GM21367 (cell line): ENCODE measurements around the gene VANGL1.
A peak's percentile ranks its signal among the peaks of the same experiment; 100 is the strongest.

Experiments
- ATAC-seq: cut with Tn5 transposase; IDR thresholded peaks from one replicate; pipeline ENCODE4 v1.9.1; 2021; ENCODE audit not compliant: unreplicated experiment

Gene VANGL1

DNA sequence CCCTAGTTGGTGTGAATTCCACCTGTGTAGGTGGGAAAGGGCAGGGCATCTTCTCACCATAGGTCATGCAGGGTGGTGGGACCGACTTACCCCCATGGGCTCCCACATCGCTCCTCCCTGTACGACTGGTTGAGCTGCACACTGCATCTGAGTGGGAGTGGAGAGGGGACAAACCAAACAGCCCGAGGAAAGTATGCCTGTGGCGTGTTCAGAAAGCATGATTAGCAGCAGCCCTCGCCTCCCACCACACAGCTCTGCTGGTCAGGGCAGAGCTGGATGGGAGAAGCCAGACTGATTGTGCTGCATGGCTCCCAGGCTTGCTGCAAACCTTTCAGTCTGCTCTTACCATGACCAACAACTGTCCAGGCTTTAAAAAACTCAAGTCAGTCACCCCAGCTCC, 24.4 kb downstream of the VANGL1 start:
- no peak for ATAC-seq

DNA sequence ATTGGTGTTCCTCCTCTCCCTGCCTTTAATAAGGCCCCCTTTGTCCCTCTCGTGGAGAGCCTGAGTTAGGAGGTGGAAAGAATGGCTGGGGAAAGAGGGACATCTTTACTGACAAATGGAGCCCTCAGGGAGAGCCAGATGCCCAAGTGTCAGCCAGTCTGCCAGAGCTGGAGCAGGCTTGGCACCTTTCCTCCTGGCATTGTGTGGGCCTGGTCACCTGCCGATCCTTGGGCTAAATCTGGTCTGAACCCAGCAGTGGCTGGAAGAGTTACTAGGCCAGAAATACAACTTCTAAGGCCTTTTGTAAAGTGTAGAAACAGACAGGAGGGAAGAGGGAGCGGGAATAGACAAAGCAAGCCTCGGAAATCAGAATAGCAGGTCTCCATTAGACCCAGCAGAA, 24.9 kb downstream of the VANGL1 start:
- no peak for ATAC-seq

DNA sequence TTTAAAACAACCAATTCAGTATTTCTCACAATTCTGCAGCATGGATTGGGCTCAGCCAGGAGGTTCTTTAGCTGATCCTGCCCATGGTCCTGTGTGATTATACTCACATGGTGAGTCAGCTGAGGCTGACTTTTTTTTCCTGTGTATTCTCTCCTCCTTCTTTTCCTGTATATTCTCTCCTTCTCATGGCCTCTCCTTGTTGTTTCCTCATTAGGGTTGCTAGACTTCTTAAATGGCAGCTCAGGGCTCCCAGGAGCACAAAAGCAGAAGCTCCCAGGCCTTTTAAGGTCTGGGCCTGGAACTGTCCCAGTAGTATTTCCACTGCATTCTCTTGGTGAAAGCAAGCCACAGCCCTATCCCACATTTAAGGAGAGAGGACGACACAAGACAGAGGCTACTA, 26.8 kb downstream of the VANGL1 start:
- no peak for ATAC-seq

DNA sequence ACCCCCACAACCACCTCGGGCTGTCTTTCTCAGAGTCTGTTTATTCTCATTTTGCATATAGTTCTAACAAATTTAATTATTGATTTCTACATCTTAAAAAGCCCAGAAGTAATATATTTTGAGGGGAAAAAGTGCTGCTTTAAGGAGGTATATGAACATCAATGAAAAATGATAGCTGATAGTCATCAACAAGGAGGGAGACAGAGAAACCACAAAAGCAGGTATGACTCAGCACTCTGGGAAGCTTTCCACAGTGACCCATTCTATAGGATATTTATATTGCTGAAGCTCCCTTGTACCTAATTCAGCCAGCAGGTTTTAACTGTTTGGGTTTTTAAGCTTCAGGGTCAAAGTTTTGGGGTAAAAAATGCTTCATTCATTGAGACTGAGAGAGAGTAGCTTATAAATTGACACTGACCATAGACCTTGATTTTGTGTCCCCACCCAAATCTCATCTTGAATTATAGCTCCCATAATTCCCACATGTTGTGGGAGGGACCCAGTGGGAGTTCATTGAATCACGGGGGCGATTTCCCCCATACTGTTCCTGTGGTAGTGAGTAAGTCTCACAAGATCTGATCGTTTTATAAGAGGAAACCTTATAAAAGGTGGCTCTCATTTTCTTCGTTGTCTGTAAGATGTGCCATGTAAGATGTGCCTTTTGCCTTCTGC, 27.4 kb downstream of the VANGL1 start:
- no peak for ATAC-seq

DNA sequence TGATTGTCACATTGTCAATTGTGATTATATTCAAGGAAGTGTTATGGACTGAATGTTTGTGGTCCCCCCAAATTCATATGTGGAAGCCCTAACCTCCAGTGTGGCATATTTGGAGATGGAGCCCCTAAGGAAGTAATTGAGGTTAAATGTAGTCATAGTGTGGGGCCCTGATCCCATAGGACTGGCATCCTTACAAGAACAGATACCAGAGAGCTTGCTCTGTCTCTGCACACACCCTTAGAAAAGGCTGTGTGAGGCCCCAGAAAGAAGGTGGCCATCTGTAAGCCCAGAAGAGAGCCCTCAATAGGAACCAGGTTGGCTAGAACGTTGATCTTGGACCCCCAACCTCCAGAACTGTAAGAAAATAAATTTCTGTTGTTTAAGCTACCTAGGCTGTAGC, 28.1 kb downstream of the VANGL1 start:
- no peak for ATAC-seq

DNA sequence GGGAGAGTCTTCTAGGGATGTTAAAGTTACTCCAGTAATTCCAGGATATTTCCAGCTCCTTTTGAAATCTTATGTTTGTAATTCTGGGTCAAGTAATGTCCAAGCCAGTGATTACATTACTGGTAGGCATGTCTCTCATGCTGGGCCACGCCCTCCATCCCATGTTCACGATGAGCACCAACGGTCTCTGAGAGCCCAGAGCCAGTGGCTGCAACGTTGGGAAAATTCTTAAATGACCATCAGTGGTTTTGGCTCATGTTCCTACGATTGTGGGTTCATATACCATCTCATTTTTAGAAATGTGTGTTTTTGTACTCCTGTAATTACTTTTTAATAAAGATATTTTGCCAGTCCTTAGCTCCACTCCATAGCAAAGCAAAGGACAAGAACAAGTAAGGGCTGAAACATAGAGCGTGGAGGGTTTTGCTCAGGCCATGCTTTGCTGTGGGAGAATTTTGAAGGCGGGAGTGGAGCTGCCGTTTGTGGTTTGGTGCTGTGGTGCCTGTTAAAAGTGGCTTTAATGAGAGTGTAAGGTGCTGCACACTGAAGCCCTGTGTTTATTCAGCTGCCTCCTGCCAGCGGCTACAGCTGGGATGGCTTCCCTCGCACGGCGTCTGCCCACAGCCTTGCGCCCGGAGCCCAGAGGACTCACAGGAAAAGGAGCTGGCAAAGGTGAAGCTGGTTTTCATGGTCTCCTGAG, 28.9 kb downstream of the VANGL1 start:
- no peak for ATAC-seq

DNA sequence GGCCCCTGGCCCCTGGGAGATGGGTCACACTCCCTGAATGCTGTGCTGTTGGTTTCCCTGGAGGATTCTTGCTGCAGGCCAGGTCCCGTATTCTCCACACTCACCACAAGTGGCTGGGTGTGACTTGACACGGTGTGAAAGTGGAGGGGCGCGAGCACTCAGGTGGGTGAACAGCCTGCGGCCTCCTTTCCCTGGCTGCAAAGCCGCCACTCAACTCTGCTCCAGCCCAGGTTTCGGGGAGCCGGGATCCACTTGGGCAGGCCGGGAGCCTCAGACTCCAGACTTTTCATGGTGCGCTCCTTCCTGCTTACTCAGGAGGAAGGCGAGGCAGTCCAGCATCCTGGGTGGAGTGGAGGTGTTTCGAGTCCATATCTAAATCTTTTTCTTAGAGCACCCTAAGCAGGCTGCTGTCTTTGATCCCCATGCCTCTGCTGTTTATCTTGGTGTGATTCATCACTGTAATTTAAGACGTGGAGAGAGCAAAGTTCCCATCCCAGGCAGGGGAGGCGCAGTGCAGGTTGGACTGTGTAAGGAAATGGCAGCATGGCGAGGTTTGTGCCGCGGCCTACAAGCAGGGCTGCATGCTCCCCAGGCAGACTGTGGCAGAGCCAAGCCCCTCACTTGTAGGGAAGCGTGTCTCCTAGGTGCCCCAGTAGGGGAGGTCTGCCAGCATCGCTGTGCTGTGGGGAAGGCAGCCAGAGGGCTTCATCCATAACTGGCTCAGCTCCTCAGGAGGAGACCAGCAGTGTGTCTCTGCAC, 29.6 kb downstream of the VANGL1 start:
- no peak for ATAC-seq

DNA sequence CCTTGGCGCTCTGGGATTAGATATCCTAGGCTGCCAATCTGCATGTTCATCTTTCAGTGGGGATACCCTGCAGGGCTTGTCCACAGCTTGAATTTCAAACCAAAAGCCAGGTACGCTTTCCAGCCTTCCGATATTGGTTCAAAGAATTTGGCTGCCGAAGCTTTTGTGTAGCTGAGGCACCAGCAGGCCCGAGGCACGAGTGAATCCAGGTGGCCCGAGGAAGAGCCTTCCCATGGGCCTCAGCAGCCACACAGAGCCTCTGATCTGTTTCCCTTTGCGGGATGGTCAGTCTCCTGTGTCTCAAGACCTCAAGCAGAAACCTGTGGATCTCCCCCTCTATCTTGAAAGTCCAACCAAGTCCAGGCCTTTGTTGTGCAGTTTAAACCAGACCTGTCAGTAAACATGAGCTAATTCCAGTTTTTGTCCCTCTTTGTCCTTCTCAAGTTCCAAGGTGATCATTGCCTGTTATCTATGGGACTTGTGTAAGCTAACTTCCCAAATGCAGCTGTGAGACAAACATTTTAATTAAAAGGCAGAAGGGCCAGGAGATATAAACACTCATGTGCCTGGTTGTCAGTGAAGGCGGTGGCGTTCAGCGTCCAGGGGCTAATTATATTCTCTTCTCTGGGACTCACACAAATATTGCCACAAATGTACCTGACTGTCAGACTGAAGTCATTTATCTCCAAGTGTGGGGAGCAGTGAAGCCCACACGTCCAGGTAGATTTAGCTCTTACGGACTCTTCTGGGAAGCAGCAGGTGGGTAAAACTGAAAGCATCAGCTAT, 30.6 kb downstream of the VANGL1 start:
- no peak for ATAC-seq

DNA sequence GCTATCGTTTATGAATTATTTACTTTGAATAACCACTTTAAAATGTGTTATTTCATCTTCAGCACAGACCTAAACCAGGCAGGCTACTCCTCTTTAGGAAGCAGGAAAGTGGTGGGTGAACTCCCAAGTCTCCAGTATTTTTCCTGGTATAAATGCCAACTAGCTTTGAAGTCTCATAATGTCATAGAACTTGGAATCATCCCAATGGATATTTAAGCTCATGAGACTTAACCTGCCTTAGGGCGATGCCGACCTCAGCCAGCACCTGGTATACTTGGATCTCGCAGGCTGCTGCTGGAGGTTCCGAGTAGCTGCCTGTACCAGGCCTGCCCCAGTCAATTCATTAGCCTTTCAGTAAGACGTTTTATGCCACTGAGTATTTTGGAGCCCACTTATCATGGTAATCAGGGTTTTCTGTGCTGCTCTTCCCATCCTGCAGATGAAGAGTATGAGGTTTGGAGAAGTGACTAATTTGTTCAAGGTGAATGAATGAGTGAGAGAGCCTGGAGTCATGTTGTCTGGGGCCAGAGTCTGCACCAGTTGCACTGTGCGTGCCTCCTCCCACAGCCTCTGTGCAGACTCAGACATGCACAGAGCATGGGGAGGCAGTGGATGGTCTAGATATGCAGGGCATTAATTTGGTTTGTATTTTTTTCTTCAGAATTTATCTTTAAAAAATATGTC, 34.9 kb downstream of the VANGL1 start:
- no peak for ATAC-seq

DNA sequence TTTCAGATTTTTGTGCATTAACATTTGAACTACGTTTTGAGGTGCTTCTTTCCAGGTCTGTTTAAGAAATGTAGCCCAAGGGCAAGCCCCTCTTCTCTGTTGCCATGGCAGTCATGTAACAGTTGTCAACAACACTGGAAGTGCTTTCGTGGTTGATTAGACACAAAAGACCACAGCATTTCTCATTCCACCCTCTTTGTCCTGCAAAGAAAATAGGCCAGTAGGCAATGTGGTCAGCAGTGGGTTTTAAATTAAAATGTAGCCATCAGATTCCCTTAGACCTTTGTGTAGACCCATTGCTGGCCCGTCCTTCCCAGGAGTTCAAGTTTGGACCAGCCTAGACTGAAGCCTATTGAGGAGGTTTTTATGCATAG, 35.4 kb downstream of the VANGL1 start:
- ATAC-seq, result peak; percentile 62

DNA sequence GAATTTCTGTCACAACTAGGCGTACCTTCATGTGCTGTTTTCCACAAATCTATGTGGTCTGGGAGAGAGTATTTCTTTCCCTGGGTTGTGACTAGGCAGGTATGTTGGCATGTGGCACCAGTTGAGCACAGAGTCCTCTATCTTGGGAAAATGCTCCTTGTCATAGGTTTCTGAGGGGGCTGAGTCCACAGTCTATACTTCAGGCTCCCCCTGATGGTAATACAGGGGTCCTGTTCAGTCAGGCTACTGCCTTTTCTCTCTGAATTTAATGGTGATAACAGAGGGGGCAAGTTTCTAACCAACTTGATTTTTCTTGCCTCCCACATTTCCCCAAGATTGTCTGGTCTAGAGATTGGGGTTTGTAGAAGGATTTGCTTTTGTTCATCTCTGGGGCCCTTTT, 35.8 kb downstream of the VANGL1 start:
- no peak for ATAC-seq

DNA sequence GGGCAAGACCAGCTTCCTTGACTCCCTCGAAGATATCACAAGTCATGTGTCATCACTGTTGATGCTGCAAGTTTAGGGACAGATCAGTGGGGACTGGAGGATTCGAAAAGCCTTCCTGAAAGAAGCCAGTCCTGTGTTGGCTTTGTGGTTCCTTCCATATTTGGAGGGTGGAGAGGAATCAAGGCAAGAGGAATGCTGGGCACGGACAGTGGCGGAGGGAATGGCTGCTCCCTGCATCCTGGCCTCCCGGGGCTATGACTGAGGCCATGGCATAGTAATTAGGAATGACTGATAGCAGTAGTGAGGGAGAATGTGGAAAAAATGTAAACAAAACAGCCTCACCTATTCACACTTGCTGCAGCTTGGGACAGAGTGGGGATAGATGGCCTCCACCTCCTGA, 36.4 kb downstream of the VANGL1 start:
- ATAC-seq, result no peak

DNA sequence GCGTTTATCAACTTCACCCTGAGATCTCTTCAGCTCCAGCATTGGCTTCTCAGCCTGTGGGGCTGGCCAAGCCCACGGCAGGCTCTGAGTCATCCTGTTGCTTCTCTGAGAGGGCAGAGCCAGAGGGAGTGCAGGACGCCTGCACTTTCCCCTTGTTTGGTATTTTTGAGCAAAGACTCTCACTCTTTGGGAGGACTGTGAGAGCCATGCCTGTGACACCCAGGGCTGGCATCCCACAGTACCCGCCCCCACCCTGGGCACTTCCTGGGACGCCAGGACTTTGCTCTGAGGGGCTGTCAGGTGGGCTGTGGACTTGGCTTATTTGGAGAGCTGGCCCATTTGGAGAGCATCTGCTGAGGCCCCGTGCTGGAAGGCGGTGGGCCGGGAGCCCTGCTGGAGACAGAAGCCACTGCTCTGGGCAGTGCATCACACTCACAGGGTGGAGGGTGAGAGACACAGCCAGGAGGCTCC, 37.4 kb downstream of the VANGL1 start:
- no peak for ATAC-seq

DNA sequence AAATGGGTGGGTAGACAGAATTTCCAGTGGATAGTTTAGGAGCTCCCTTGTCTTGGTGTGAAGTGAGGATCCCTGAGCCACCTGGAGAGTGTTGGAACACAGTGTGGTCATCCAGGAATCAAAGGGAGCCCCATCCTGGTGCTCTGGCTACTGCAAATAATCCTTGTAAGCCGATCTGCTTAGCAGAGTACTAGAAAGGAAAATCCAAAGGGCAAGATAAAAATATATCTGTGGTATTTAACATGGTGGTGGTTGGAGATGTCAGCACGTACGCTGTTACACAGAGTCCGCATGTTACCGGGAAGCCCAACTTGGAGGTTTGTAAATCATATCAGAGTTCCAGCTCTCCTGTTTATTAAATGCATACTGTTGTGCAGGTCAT, 39.0 kb downstream of the VANGL1 start:
- no peak for ATAC-seq

DNA sequence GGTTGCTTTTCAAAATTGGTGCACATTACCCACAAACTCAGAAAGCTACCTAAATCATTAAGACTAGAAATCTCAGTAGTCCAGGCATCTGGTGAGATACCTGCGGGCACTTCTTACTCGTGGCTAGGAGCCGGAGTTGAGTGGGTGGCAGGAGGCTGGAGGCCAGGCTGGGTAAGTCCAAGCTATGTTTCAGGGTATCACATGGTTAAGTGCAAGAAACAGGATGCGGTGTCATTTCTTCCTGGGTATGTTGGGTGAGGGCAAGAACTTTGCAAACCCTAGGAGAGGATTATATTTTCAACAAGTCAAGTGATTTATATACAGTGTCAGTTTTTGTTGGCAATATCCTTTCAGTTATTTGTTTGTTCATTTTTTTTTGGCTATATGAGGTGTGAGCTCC, 41.0 kb downstream of the VANGL1 start:
- no peak for ATAC-seq

DNA sequence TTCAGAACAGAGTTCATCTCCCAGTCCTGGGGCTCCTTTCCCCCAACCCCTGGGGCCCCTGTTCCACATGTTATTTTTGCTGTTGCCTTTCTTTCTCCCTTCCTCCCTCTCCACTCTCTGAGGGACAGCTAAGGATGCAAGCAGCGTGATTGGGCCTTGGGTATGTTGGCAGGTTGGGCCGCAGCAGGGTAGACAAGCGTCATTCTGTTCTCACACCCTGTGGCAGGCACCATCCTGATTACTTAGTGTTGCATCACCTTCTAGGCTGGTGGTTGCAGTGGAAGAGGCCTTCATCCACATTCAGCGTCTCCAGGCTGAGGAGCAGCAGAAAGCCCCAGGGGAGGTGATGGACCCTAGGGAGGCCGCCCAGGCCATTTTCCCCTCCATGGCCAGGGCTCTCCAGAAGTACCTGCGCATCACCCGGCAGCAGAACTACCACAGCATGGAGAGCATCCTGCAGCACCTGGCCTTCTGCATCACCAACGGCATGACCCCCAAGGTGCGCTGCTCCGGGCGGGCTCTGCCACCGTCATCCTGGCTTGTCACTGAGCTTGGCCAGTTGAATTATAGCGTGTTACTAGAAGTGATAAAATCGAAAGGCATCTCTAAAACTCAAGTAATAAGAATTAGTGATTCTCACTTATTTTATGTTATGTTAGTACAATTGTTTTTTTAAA, 43.4 kb downstream of the VANGL1 start:
- no peak for ATAC-seq

DNA sequence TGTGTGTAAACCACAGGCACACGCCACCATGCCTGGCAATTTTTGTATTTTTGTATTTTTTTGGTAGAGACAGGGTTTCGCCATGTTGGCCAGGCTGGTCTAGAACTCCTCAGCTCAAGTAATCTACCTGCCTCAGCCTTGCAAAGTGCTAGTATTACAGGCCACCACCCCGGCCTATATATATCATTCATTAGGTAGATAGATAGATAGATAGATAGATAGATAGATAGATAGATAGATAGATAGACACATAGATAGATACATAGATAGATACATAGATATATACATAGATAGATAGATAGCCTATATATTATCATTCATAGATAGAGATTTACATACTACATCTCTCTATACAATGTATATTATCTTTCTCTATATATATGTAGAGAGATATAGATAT, 46.0 kb downstream of the VANGL1 start:
- no peak for ATAC-seq

DNA sequence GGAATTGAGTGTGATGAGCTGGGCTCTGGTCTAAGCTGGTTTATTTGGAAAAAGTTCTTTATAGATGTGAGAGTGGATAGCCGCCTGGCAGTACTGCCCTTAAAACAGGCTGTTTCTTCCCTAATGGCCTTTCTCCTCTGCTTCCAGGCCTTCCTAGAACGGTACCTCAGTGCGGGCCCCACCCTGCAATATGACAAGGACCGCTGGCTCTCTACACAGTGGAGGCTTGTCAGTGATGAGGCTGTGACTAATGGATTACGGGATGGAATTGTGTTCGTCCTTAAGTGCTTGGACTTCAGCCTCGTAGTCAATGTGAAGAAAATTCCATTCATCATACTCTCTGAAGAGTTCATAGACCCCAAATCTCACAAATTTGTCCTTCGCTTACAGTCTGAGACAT, 49.2 kb downstream of the VANGL1 start:
- no peak for ATAC-seq

DNA sequence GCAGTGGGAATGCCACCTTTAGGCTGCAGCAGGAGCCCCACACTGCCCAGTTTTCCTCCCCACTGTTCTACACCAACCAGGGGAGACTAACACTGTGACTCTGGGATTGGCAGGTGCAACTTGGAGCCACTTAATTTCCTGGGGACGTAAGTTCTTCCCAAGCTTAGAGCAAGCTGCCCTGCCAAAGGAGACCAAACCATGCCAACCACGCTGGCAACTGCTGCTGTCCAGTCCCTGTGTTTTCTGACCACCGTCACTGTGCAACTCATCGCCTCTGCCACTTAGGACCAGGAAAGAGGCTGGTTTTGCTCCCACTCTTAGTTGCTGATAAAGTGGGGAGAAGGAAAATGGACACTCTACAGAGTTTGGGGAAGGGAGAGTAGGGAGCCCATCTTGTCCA, 50.5 kb downstream of the VANGL1 start:
- ATAC-seq, result no peak

DNA sequence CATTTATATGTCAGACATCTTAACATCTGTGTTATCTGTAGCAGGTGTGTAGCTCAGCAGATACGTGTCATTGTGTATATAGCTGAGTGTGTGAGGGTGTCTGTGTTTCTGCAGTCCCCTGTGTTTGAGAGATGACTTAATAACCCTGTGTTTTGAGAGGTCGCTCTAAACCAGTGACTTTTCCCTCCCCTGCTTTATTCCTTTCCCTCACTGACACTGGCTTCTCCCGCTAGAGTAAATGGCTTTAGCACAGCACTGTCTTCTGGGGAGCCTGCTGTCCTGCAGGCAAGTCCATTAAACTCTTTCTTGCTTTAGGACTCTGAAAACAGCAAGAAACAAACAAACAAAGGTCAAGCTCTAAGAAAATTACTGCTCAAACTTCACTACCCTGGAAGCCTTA, 53.0 kb downstream of the VANGL1 start:
- ATAC-seq, result no peak
